NCI-H2107 treated with DMSO at 0.1 percent for 48 hours (cell line): ENCODE data around the gene MEAF6.
"Not testable (repeated sequence)": the region's sequence is repeated elsewhere in the genome, so short reads cannot be mapped to it uniquely, and the experiment has no call there.

Experiments used
- DNase-seq: peaks from one replicate; lab custom pipeline; 2025; ENCODE audit not compliant: unreplicated experiment; lab: John Stamatoyannopoulos, UW

MEAF6 gene

DNA sequence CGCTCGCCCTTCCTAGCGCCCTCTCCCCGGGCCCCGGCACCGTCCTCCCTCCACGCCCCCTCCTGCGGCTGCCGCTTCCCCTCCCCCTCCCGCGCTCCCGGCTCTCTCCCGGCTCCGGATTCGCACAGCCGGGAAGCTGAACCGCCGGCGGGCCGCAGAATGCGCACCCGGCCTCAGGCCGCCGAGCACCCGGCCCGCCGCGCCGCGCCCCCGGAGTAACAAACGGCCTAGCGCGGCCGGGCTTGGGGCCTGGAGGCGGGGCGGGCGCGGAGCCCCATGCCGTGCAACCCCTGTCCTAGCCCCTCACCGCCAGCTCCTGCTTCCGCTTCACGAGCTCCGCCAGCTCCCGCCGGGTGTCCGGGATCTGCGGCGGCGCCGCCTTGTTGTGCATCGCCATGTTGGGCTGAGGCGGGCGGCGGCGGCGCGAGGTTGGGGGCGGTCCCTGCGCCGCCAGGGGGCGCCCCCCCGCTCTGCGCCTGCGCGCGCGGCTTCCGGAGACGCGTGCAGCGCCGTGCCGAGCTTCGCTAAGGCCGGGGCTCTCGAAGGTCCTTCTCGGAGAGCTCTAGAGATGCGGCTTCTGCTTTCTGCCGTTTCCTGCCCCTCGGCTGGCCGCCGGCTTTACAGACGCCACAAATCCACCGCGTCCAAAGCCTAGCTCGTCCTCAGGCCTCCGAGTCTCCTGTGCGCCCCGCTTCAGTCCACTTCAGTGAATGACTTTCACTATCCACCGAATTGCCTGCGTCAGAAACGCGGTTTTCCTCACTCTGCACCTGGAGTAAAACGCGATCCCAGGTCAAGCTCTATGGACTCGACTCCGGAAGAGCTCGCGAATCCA, at the start of gene MEAF6:
TSS of gene MEAF6 (minus strand) at position 417 of the 835 bp plus-strand sequence. CDS start at position 397, 20 bp downstream.
- DNase-seq = peak; percentile 70

DNA sequence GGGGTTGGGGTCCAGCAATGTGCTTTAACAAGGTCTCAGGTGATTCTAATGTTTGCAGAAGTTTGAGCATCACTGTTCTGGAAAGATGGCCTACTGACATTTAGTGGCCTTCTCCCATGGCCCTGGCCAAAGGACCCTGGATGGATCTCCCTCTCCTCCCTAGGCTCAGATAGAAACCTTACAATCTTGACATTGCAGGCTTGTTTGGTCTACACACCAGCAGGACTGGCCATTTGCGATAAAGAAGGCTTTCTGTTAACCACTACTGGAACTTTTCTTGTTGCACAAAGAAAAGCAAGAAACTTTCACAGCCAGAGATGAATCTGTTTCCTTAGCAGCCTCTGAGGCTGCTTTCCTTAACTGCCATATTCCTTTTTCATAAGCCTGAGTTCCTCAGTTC, 48.4 kb upstream of the MEAF6 start:
- no peak for DNase-seq

DNA sequence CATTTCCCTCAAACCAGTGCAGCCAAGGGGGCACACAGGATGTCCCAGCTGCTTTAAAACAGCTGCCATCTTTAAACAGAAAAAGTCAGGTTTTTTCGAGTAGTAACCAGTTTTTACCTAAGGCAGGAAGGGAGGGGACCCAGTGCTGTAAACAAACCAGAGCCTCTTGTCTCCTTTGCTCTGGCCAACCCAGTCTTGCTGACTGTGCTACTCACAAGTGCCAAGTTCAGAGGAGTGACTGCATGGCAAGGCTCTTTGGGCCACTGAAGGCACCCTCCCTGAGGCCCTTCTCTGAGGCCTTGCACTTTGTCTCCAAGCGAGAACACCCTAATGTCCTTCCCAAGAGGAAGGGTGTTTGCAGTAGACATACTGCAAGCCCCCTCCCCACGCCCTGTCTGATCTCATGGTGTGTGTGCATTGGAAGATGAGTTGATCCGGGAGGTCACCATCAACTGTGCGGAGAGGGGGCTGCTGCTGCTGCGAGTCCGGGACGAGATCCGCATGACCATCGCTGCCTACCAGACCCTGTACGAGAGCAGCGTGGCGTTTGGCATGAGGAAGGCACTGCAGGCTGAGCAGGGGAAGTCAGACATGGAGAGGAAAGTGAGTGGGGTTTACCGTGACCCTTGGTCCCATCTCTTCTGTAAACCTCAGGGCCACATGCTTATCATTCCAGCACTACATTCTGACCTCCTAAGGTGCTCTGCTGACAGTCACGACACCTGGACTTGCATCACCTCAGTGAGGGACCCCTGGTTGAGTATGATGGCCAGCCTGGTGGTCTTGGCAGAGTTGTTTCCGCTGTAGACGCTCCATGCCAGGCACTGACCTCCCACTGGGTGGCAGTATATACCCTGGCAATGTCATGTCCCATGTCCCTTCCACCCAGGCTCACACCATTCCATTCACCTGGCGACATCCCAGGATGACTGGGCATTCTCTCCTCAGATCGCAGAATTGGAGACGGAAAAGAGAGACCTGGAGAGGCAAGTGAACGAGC, 46.9 kb upstream of the MEAF6 start:
- no peak for DNase-seq

DNA sequence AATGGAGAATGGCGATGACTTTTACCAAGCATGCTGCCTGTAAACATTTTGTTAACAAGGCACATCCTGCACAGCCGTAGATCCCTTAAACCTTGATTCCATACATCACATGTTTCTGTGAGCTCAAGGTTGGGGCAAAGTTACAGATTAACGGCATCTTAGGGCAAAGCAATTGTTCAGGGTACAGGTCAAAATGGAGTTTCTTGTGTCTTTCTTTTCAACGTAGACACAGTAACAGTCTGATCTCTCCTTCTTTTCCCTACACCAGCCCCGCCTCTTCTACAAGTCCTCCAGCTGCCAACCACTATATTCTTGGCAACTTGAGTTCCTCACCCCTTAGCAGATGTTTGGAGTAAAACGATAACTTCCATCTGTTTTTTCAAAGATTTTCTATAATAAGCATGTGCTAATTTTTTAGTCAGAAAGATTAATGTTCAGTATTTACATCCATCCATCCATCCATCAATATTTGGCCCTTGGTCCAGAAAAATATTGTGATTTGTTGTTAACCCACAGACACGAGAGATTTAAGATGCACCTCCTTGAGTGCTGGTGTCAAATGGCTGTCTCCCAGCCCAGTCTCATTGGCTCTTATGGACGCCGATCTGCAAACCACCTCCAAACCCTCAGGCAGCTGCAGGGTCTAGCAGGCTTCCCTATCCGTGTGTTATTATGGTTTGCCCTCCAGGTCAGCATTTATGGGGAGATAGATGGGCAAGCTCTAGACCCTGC, 46.0 kb upstream of the MEAF6 start:
- no peak for DNase-seq

DNA sequence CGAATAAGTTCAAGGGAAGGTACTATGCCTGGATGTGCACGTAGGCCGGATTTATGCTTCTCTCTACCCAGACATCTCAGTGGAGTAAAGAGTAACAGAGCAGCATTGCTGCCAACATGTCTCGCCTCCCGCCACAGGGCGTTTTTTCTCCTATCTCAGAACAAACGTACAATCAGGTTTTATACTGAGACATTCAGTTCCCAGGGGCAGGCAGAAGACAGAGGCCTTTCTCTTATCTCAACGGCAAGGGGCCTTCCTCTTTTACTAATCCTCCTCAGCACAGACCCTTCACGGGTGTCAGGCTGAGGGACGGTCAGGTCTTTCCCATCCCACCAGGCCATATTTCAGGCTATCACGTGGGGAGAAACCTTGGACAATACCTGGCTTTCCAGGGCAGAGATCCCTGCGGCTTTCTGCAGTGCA, 45.4 kb upstream of the MEAF6 start:
- not testable (repeated sequence) for DNase-seq

DNA sequence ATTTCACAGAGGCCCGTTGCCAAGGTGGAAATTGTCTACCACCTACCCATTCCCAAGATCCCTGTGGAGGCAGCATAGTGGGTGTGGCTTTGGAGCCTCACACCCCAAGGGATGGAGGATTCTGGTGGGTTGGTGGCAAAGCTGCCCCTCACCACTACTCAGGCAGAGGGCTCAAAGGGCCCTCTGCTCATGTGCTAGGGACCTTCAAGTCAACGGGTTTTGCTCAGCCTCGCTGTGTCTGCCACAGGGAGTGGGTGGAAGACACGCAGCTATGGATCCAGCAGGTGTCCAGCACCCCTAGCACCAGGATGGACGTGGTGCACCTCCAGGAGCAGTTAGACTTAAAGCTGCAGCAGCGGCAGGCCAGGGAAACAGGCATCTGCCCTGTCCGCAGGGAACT, 44.5 kb upstream of the MEAF6 start:
- no peak for DNase-seq

DNA sequence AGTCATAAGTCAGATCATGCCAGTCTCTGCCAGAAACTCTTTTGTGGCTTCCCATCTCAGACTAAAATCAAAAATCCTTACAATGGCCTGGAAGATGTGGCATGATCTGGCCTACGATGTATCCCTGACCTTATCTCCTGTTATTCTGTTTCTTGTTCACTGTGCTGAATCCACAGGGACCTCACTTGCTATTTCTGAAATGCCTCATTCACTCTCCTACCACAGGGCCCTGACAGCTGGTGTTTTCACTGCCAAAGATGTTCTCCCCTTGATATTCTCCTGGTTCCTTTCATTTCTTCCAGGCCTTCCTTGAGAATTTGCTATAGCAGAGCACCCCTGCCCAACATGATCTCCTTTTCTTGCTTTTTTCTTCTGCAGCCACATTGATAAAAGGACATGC, 43.8 kb upstream of the MEAF6 start:
- no peak for DNase-seq

DNA sequence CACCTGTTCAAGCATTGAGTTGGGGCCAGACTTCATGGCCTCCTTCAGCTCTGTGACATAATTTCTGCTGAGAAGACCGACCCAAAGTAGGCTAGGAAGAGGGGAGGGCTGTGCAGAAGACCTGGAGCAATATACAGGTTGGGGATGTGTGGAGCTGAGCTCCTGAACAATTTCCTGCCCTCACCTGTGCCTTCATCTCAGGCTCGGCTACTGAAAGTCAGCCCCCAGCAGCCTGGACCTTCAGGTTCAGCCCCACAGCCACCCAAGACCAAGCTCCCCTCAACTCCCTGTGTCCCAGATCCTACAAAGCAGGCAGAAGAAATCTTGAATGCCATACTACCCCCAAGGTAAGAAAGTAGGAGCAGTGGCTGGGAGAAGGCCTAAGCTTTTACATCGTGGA, 42.8 kb upstream of the MEAF6 start:
- no peak for DNase-seq

DNA sequence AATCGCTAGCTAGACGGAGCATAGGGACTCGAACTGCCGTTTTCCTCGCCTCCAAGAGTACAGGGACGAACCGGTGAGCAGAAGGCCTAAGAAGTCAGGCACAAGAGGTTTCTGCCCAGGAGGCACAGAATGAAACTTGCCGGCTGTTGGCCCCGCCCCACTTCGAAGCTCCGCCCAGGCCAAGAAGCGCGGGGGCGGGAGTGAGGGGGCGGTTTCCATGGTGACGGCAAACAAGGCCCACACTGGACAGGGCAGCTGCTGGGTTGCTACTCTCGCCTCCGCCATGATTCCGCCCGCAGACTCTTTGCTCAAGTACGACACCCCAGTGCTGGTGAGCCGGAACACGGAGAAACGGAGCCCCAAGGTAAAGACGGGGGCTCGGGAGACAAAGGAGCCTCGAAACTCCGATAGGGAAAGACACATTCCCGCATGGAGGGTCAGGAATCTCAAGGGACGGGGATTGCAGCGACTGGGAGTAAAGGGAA, 42.2 kb upstream of the MEAF6 start, which contains the start of gene DNALI1:
TSS of gene DNALI1 (plus strand) at position 229 of the 485 bp plus-strand sequence. CDS start at position 284, 55 bp downstream.
- no peak for DNase-seq

DNA sequence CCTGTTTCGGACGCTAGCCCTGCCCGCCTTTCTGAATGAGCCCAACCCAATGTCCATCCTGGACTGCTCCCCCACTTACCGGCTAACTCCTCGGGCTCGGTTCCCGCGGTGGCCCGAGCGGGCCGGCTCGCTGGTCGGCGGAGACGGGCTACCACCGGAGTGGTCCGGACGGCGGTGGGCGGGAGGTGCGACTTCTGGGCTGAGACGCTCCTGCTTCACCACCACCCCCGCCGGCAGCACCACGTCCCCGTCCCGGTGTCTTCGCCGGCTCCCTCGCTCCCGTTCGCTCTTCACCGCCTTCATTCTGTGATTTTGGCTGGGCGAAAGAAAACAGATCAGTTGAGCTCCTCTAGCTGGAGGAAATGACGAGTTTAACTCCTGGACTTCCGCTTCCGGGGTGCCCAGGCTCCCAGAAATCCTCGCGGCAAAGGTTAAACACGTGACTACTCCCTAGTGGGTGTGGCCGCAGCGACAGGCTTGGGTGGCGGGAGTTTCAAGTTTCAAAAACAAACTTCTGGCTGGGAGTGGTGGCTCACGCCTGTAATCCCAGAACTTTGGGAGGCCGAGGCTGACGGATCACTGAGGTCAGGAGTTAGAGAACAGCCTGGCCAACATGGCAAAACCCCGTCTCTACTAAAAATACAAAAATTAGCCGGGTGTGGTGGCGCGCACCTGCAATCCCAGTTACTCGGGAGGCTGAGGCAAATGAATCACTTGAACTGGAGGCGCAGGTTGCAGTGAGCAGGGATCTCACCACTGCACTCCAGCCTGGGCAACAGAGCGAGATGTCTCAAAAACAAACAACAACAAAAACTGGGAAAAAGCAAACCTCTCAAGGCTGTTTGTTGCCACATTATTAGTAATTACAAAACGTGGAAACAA, 39.6 kb upstream of the MEAF6 start, which contains the start of gene SNIP1:
TSS of gene SNIP1 (minus strand) at position 367 of the 882 bp plus-strand sequence. CDS start at position 303, 64 bp downstream.
- DNase-seq = peak; percentile 89

DNA sequence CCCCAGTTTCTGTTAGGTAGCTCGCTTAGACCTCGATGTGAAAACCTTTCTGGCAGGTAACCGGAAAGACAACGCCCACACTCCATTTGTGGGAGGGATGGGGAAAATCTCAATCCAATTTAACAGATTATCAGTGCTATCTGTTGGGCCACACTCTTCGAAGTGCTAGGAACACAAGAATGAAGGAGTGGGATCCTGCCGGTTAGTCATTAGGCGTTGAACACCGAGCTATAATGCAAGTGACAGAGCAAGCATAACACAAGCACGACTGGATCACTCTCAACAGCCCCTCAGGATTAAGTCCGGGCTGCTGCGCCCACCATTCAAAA, 39.0 kb upstream of the MEAF6 start:
- DNase-seq = no peak

DNA sequence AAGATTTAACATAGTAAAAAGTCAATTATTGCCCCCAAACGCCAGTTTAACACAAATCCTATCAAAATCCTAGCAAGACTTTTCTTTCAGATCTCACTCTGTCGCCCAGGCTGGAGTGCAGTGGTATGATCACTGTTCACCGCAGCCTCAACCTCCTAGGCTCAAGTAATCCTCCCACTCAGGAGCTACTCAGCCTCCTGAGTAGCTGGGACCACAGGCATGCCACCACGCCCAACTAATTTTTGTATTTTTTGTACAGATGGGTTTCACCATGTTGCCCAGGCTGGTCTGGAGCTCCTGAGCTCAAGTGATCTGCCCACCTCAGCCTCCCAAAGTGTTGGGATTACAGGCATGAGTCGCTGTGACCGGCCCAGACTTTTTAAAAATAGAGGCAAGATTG, 34.8 kb upstream of the MEAF6 start:
- DNase-seq = no peak

DNA sequence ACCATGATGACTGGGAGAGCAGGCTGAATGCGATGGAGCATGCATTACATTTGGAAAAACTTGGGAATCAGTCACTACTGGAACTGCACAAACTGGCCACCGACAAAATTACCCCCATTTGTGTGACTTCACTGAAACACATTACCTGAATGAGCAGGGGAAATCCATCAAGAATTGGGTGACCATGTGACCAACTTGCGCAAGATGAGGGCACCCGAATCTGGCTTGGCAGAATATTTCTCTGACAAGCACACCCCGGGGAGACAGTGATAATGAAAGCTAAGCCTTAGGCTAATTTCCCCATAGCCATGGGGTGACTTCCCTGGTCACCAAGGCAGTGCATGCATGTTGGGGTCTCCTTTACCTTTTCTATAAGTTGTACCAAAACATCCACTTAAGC, 30.5 kb upstream of the MEAF6 start:
- no peak for DNase-seq

DNA sequence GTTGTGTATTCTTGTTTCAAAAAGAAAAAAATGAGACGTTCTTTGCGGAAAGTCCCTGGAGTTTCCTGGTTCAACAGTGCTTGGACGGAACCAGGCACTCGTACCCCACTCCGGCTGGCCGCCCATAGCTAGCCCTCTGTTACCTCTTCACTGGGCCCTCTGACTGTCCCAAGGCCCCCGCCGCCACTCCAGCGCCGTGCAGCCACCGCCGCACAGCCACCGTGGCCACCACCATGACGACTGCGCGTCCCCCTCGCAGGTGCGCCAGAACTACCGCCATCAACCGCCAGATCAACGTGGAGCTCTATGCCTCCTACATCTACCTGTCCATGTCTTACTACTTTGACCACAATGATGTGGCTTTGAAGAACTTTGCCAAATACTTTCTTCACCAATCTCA, 30.0 kb upstream of the MEAF6 start:
- no peak for DNase-seq

DNA sequence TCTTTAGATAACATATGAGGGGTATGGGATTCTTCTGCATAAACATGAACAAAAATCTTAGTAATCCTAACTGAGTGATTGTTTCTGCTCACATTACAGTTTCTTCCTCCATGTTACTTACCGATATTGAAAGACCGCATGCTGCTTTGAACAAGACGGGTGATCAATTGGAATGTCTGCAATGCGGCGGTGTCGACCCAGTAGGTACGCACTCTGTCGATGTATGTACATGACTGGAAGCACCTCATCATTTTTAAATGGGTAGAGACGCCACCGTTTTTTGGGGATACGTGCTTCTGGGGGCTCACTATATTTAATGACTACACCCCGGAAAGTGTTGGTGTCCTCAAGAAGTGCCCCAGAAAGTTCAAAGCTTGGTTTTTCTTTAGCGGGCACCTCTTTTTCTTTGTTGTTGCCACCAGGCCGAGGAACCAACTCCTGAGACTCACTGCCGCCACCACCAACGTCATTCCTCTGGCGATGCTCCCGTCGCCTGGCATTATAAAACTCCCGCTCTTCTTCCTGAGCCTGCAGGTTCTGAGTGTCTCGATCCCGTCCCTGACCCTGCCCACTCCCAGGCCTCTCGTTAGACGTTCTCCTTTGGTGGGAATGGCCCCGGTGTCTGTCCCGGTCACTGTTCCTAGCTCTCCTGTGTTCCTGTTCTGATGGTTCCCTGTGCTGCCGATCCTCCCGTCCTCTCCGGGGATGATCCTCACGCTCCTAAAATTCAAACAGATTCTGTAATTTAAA, 25.6 kb upstream of the MEAF6 start:
- no peak for DNase-seq

DNA sequence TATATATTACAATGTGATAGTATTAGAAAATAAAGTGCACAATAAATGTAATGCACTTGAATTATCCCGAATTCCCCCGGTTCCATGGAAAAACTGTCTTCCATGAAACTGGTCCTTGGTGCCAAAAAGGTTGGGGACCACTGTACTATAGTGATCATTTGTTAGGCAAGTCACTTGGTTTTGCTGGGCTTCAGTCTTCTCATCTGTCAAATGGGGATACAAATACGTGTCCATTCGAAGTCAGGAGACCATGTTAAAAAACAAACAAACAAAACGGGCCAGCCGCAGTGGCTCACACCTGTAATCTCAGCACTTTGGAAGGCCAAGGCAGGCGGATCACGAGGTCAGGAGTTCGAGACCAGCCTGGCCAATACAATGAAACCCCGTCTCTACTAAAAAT, 24.6 kb upstream of the MEAF6 start:
- DNase-seq = not testable (repeated sequence)

DNA sequence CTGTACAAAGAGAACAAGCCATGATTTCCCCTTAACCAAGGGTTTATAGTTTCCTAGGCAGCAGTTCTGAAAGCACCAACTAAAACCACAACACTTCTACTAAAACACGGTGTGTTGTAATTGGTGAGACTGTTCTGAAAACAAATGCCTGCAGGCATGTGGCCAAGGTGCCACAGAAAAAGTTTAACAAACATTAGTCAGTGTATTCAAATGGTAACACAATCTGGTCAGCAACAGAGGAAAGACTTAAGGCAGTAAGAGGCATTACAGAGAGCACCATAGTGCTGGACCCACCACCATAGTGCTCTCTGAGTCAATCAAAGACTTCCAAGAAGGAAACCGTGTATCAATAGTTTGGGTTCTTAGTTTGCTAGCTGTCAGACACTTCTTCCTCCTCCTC, 22.8 kb upstream of the MEAF6 start:
- peak; percentile 55 for DNase-seq

DNA sequence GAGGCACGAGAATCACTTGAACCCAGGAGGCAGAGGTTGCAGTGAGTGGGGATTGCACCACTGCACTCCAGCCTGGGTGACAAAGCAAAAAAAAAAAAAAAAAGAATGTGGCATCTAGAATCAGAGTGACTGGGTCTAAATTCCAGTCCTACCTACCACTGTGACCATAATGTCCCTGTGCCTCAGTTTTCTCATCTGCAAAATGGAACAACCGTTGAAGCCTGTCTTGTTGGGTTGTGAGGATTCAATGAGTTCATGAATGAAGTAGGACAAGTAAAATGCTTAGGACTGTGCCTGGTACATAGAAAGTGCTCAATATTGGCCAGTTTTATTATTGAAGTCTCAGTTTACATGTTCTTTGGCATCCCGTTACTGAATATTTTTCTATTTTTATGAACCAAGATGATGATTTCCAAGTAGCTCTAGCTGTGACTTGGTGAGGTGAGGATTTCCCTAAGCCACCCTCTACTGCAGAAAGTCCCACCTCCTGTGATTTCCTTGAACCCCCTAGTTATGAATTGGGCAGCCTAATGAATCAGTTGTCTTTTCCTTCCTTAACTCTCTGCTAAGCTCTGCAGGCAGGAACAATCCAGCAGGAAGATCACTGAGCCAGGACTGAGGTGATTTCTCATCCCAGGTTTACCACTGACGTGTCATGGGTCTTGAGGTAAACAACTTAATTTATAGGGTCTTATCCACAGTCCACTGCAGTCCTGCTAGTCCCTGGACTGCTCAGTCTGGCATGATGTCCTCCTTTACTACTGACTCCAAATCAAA, 18.9 kb upstream of the MEAF6 start:
- no peak for DNase-seq
